Activated T-cell treated with anti-CD3 and anti-CD28 coated beads, Interleukin-2, amount 50 U/mL, for 48 hours (primary cell): ENCODE measurements around the gene PISD.
A peak's percentile ranks its signal among the peaks of the same experiment; 100 is the strongest.
"Not testable (repeated sequence)": the region's sequence is repeated elsewhere in the genome, so short reads cannot be mapped to it uniquely, and the experiment has no call there.

Experiments used
- DNase-seq, 2 experiments: peaks; one replicate each; pipeline ENCODE4 v3.0.0-alpha.2; 2020

Gene PISD

GRCh38 chr22:31661851-31662667, at the start of gene PISD:
PISD (minus strand) TSS chr22:31662215; CDS start chr22:31662208, 7 bp downstream.
- DNase-seq, result peak; percentile 98 to 99

DNA sequence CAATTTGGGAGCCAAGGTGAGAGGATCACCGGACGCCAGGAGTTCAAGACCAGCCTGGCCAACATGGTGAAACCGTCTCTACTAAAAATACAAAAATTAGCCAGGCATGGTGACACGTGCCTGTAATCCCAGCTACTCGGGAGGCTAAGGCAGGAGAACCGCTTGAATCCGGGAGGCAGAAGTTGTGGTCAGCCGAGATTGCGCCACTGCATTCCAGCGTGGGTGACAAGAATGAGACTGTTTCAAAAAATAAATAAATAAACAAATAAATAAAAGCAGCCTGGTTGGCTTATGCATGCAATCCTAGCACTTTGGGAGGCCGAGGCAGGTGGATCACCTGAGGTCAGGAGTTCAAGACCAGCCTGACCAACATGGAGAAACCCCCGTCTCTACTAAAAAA, 49.2 kb upstream of the PISD start:
- not testable (repeated sequence) for DNase-seq

DNA sequence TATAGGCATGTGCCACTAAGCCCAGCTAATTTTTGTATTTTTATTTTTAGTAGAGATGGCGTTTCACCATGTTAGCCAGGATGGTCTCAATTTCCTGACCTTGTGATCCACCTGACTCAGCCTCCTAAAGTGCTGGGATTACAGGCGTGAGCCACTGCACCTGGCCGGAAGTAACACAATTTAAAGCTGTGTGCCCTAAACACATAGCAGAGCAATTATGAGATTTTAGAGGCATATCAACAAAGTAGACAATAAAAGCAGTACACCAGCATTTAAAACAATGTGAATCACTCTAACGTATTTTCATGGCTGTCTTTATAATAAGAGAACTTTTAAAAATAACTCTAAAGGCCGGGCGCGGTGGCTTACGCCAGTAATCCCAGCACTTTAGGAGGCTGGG, 45.5 kb upstream of the PISD start:
- no peak for DNase-seq

GRCh38 chr22:31695423-31695822, 33.4 kb upstream of the PISD start:
- DNase-seq, result no peak

DNA sequence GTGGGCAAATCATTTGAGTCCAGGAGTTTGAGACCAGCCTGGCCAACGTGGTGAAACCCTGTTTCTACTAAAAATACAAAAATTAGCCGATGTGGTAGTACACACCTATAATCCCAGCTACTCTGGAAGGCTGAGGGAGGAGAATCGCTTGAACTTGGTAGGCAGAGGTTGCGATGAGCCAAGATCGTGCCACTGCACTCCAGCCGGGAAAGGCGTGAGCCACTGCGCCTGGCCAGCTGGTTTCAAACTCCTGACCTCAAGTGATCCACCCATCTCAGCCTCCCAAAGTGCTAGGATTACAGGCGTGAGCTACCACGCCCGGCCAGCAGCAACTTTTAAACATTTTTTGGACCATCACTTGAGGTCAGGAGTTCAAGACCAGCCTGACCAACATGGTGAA, 32.0 kb upstream of the PISD start:
- DNase-seq, result not testable (repeated sequence)

- no peak for DNase-seq
Observed at GRCh38 chr22:31692186-31692886, 30.3 kb upstream of the PISD start.

- DNase-seq, result no peak
Observed at GRCh38 chr22:31691408-31691807, 29.4 kb upstream of the PISD start.

DNA sequence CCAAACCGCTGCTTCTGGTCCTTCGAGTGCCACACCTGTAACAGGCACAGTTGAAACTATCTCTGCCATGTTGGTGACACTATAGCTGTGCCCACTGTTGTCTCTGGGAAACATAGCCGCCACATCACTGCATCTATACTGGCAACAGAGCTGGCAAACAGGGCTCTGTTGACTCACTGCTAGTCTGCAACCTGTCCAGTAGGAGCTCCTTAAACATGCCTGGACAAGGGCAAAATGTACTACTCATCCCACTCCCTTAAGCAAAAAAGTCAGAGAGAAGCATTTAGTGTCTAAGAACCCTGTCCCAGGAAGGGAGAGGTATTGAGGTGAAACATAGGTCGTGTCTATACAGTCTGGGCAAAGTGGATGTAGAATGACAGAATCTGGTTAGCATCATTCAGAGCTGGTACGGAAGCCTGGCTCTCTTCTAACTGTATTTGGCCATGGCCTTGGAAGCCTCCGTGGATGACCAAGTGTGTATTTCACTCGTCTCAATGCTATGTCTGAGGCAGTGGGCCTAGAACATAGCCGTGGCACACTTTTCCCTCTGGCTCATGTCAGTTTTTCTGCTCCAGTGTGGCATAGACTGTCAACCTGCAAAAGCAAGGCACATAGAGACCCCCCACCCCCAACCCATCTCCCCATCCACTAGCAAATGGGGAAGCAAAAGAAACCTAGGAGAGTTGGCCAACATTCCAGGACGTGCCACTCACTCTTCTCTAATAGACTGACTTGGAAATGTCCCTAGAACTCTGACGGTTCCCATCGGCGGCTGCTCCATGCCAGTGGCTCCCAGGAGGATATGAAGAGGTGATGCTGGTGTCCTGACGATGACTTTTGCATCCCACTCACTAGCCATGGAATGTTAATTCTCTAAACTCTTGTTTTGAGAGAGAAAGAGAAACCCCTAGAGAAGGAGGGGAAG, 21.4 kb upstream of the PISD start:
- no peak for DNase-seq

GRCh38 chr22:31682751-31683150, 20.7 kb upstream of the PISD start:
- no peak for DNase-seq

- no peak for DNase-seq
Observed at GRCh38 chr22:31681349-31682345, 19.6 kb upstream of the PISD start.

DNA sequence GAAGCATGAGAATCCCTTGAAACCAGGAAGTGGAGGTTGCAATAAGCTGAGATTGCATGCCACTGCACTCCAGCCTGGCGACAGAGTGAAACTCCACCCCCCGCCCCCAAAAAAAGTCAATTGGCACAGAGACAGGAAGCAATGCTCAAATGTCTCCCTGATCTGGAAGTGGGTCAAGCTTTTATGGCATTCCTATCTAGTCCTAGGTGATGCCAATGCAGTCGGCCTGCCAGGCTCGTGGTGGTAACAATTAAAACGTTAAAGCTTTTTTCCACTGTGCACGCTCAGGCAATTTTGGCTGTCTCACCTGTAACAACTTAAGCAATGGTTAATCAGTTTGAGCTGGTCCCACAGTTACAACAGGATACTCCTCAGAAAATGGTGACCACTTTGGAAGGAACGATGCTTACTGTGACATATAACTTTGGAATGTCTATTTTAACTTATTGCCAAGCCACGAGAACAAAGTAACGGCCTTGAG, 18.9 kb upstream of the PISD start:
- DNase-seq, result no peak

DNA sequence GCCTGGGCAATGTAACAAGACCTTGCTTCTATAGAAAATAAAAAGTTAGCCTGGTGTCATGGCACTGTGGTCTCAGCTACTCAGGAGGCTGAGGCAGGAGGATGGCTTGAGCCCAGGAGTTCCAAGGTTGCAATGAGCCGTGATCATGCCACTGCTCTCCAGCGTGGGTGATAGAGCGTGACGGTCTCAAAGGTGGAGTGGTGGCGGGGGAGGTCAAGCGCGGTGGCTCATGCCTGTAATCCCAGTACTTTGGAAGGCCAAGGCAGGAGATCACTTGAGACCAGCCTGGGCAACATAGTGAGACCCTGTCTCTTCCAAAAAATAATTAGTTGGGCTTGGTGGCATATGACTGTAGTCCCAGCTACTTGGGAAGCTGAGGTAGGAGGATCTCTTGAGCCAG, 16.7 kb upstream of the PISD start:
- no peak for DNase-seq

- DNase-seq, result peak; percentile 93 to 95
Observed at GRCh38 chr22:31676700-31677099, 14.7 kb upstream of the PISD start.

- DNase-seq, result not testable (repeated sequence)
Observed at GRCh38 chr22:31674219-31674618, 12.2 kb upstream of the PISD start.

DNA sequence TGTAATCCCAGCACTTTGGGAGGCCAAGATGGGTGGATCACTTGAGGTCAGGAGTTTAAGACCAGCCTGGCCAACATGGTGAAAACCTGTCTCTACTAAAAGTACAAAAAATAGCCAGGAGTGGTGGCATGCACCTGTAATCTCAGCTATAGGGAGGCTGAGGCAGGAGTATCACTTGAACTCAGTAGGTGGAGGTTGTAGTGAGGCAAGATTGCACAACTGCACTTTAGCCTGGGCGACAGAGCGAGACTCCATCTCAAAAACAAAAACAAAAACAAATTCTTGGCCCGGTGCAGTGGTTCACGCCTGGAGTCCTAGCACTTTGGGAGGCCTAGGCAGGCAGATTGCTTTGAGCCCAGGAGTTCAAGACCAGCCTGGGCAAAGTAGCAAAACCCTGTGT, 6.8 kb upstream of the PISD start:
- DNase-seq, result not testable (repeated sequence)

DNA sequence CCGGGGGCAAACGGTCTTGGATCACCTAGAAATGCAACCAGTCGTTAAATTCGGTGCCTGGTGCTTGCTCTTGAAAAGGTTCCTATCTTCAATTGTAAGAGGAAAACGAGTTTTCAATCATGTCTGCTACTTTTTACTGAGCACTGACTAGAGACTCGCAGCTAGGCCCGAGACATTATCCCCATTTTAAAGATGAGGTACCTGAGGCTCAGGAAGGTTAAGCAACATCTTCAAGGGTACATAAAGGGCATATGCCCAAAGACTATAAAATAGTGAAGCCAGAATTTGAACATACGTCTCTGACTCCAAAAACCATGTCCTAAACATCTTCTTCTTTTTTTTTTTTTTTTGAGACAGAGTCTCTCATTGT, 638 bp upstream of the PISD start:
- DNase-seq, result no peak

GRCh38 chr22:31660860-31661341, 1.1 kb downstream of the PISD start:
- DNase-seq, result peak; percentile 75

DNA sequence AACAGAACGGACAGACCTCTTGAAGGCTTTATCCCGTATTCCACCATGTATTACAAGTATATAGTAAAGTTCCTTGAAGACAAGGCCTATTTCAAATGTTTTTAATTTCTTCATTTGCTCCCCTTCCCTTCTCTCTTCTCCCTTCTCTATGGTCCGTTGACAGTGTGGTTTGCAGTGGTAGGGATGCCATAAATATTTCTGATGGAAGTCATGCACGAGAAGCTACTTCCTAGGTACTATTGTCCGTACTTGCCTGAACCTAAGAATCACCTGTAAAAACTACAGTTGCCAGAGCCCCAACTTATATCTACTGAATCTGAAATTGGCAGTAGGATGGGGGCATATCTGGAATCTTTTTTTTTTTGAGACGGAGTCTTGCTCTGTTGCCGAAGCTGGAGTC, 2.8 kb downstream of the PISD start:
- no peak for DNase-seq

DNA sequence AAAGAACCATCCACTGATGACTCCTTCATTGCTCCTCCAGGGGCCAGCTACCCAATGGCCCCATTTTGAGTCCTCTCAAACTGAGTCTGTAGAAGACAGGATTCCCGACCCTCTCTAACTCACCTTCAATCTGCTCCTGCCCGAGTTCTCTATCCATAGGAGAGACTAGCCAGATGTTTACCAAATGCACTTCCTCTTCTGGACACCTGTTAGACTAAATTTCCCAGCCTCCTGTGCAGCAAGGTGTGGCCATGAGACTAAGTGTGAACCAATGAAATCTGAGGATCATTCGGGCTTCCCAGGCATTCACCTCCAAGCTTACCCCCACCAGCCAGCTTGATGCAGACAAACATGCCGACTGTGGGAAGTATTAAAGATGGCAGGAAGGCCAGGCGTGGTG, 7.6 kb downstream of the PISD start:
- DNase-seq, result no peak

GRCh38 chr22:31653944-31654343, 8.1 kb downstream of the PISD start:
- DNase-seq, result no peak

DNA sequence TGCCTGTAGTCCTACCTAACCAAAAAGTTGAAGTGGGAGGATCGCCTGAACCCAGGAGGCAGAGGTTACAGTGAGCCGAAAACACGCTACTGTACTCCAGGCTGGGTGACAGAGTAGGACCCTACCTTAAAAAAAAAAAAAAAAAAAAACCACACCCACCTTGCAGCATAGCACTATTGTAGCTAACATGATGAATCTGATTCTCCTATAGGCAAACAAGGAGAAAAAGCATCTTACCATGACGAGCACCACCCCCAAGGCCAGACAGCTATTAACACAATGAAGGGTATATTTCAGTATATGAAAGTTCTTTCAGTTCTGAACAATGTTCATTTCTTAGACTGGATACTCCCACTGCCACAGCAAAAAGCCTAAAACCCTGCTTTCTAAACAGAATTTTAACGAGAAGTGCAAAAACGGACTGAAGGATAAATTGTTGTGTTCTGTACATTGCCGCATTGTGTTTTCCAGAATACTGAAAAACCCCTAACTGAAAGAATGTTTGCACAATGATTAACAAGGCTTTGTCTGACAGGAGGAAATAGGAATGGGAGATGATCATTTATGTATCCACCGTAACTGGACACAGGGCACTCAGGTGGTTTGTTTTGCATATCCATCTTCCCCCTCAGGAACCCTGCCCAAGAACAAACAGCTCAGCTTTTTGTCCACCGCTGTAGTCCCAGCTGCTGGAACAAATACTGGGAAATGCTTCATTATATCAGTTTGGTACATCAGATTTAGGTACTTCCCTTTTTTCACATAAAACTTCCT, 8.9 kb downstream of the PISD start:
- no peak for DNase-seq
